Neutrophil (primary cell): ENCODE data around the gene TMEM145.
"Not testable (repeated sequence)": the region's sequence is repeated elsewhere in the genome, so short reads cannot be mapped to it uniquely, and the experiment has no call there.

Experiments used
- H3K27ac ChIP-seq: fragments of 200-600 bp; sonication (generic); 2 replicates; pipeline ENCODE4 v1.5.1; 2016; ENCODE audit warnings: mild to moderate bottlenecking, moderate library complexity
- H3K27me3 ChIP-seq: fragments of 200-600 bp; sonication (generic); 2 replicates; pipeline ENCODE4 v1.6.0; 2016; ENCODE audit warnings: mild to moderate bottlenecking
- H3K36me3 ChIP-seq: fragments of 200-600 bp; sonication (generic); 2 replicates; pipeline ENCODE4 v1.5.1; 2017
- H3K4me1 ChIP-seq, 2 experiments: fragments of 200-600 bp in 1 of 2; sonication (generic) in 1 of 2; 1 replicate in 1 of 2; 2 replicates in 1 of 2; pipeline versions ENCODE4 v1.5.1 to v1.6.1; 2013 to 2016; ENCODE audit warnings: low read depth in 1 of 2, low read length in 1 of 2, mild to moderate bottlenecking in 1 of 2, moderate library complexity in 1 of 2; ENCODE audit not compliant: control insufficient read depth in 1 of 2, insufficient read depth in 1 of 2
- H3K4me3 ChIP-seq, 2 experiments: fragments of 200-600 bp in 1 of 2; sonication (generic) in 1 of 2; 1 replicate in 1 of 2; 2 replicates in 1 of 2; pipeline ENCODE4 v1.5.1; 2013 to 2016; ENCODE audit warnings: low read depth in 1 of 2, low read length in 1 of 2, mild to moderate bottlenecking in 1 of 2, moderate library complexity in 1 of 2
- H3K9me3 ChIP-seq: fragments of 200-600 bp; sonication (generic); 2 replicates; pipeline ENCODE4 v1.5.1; 2016
- CTCF ChIP-seq: fragments of 200-600 bp; sonication (generic); IDR thresholded peaks from 2 replicates; pipeline ENCODE4 v1.5.1; 2016; ENCODE audit warnings: antibody characterized with exemption

TMEM145 gene

GRCh38 chr19:42326969-42327368 is 13.9 kb downstream of the TMEM145 start:
- H3K27me3 ChIP-seq, result peaks cover 32% of the 10 kb centered on the region
- no peak overlapping the region for H3K27ac ChIP-seq
- TF ChIP-seq CTCF, result no peak
- no peaks in the 10 kb centered on the region for H3K9me3 ChIP-seq
- peaks cover 19 to 25% of the 10 kb centered on the region in 2 experiments for H3K4me1 ChIP-seq
- no peaks in the 10 kb centered on the region for H3K36me3 ChIP-seq
- H3K4me3 ChIP-seq, result no peak overlapping the region

- no peaks in the 10 kb centered on the region for H3K36me3 ChIP-seq
- peaks cover 19 to 25% of the 10 kb centered on the region in 2 experiments for H3K4me1 ChIP-seq
- no peak for TF ChIP-seq CTCF
- no peak overlapping the region for H3K4me3 ChIP-seq
- no peak overlapping the region for H3K27ac ChIP-seq
- no peaks in the 10 kb centered on the region for H3K9me3 ChIP-seq
- H3K27me3 ChIP-seq, result peaks cover 28% of the 10 kb centered on the region
Observed at GRCh38 chr19:42327381-42327780, 14.3 kb downstream of the TMEM145 start.

- TF ChIP-seq CTCF, result no peak
- H3K4me3 ChIP-seq, result no peak overlapping the region
- peaks cover 19 to 25% of the 10 kb centered on the region in 2 experiments for H3K4me1 ChIP-seq
- H3K27me3 ChIP-seq, result peaks cover 21% of the 10 kb centered on the region
- H3K36me3 ChIP-seq, result no peaks in the 10 kb centered on the region
- no peaks in the 10 kb centered on the region for H3K9me3 ChIP-seq
- H3K27ac ChIP-seq, result no peak overlapping the region
Observed at GRCh38 chr19:42328106-42328505, 15.0 kb downstream of the TMEM145 start.

GRCh38 chr19:42328854-42329253 is 15.7 kb downstream of the TMEM145 start:
- H3K4me1 ChIP-seq, result peaks cover 19 to 22% of the 10 kb centered on the region in 2 experiments
- no peaks in the 10 kb centered on the region for H3K9me3 ChIP-seq
- H3K27me3 ChIP-seq, result peaks cover 13% of the 10 kb centered on the region
- TF ChIP-seq CTCF, result no peak
- no peaks in the 10 kb centered on the region for H3K36me3 ChIP-seq
- H3K4me3 ChIP-seq, result no peak overlapping the region
- no peak overlapping the region for H3K27ac ChIP-seq

GRCh38 chr19:42330241-42330711 is 17.2 kb downstream of the TMEM145 start:
- no peak overlapping the region for H3K4me3 ChIP-seq
- TF ChIP-seq CTCF, result no peak
- H3K27me3 ChIP-seq, result no peaks in the 10 kb centered on the region
- H3K36me3 ChIP-seq, result no peaks in the 10 kb centered on the region
- H3K9me3 ChIP-seq, result no peaks in the 10 kb centered on the region
- no peak overlapping the region for H3K27ac ChIP-seq
- peaks cover 8% of the 10 kb centered on the region in 2 experiments for H3K4me1 ChIP-seq

GRCh38 chr19:42331333-42331732 is 18.2 kb downstream of the TMEM145 start:
- H3K27me3 ChIP-seq, H3K9me3 ChIP-seq, H3K36me3 ChIP-seq, H3K27ac ChIP-seq, H3K4me1 ChIP-seq, H3K4me3 ChIP-seq: not testable (repeated sequence)
